ENCODE measurements around the gene IFT81.
A peak's percentile ranks its signal among the peaks of the same experiment; 100 is the strongest.

Gene IFT81, protein sequence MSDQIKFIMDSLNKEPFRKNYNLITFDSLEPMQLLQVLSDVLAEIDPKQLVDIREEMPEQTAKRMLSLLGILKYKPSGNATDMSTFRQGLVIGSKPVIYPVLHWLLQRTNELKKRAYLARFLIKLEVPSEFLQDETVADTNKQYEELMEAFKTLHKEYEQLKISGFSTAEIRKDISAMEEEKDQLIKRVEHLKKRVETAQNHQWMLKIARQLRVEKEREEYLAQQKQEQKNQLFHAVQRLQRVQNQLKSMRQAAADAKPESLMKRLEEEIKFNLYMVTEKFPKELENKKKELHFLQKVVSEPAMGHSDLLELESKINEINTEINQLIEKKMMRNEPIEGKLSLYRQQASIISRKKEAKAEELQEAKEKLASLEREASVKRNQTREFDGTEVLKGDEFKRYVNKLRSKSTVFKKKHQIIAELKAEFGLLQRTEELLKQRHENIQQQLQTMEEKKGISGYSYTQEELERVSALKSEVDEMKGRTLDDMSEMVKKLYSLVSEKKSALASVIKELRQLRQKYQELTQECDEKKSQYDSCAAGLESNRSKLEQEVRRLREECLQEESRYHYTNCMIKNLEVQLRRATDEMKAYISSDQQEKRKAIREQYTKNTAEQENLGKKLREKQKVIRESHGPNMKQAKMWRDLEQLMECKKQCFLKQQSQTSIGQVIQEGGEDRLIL

DNA sequence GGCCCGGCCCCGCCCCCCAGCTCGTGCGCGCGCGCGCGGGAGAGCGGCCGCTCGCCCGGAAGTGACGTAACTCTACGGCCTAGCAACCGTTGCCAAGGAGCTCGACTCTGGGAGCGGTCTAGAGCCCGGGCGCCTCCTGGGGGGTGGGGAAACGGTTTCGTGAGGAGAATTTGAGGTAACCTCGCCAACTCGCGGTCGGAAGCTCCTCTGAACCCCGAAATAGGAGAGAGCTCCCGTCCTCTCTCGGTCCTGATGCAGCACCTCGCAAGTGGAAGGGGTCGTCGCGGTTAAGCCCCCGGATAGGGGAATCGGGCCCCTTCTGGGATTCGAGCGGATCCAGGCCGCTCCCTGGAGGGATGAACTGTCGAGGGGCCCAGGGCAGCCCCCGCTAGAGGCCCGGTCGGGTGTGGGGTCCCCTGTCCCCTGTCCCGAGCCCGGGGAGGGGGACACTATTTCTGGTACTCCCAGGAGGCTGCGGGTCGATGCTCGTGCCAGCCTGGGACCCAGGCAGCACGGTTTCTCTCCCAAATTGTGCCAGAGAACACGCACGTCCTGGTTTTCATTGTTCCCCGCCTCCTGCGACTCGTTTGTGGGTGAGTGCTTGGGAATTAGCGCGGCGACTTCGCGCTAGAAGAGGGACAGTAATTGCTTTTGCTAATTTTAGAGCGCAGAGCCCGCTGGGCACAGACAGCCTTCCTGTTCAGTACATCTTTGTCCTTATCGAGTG is at the start of gene IFT81:
Gene IFT81 (plus strand): TSS at position 89 of the 727 bp plus-strand sequence. CDS start 3,024 bp downstream, outside the sequence.
- peak; percentile 84 to 98 for DNase-seq

DNA sequence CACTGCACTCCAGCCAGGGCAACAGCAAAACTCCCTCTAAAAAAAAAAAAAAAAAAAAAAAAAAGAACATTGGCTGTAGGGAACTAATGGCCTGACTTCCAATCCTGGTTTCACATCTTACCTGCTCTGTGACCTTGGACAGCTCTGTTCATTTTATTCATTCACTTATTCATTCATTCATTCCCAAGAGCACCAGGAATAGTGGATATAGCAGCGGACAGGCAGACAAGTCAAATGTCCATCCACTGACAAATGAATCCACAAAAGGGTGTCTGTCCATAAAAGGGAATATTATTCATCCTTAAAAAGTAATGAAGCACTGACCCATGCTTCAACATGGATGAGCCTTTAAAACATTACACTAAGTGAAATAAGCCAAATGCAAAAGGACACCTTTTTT is 48.3 kb upstream of the IFT81 start:
- no peak for DNase-seq

DNA sequence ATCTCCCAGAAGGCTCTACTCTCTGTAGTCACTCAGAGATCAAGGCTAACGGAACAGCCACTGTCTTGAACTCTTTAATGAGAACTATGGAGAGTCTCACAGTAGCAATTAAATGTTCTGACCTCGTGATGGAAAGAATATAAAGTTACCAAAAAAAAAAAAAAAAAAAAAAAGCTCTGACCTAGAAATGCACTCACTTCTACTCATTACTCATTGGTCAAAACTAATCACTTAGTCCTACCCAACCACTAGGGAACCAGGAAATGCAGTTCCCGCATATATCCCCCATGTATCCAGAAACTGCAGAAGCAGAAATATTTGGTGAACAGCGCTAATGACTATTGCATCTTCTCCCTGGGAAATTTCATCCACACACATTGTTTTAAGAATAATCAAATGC is 46.4 kb upstream of the IFT81 start:
- no peak for DNase-seq

DNA sequence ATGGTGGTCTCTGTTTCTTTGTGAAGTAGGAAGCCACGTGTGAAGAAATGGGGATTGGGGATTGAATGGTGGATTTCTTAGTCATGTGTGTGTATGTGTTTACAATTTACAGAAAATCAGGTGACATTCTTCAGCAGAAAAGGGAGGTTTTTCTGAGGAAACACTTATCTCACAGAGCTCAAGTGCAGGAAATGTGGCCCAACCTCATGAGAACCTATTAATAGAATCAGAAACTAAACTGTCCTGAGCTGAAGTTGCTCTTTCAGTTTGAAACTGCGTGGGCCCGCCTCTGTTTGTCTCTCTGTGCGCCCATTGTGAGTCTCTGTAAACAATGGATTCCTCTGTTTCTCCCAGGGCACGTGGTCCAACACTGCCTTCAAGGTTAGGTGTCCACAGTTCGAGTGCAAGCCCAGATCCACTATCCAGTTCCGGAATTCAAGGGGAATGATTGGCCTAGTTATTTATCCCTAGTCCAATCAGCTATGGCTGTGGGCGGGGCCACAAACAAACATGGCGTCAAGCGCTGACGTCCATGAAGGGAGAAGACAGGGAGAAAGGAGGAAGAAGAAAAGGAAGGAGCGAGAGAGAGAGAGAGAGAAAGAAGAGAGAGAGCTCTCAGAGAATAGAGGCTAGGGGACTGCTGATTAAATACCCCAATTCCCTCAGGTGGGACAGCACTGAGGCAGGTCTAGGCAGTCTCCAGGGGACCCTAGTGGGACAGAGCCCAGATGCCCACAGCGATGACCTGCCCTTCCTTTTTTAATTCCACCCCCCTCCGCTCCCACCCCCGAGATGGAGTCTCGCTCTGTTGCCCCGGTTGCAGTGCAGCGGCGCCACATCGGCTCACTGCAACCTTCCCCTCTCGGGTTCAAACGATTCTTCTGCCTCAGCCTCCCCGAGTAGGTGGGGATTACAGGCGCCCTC is 44.4 kb upstream of the IFT81 start:
- peak; percentile 74 to 85 for DNase-seq

DNA sequence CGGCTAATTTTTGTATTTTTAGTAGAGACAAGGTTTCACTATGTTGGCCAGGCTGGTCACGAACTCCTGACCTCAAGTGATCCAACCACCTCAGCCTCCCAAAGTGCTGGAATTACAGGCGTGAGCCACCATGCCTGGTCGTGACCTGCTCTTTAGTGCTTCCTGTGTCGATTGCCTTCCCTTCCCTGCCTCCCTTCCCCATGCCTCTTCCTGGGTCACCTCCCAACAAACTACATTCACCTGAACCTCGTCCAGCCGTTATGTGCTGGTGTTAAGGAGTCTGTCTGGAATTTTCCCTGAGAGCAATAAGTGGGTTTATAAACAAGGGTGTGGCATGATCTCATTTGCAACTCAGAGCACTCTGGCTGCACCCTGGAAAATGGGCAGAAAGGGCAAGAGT is 43.7 kb upstream of the IFT81 start:
- DNase-seq = no peak

DNA sequence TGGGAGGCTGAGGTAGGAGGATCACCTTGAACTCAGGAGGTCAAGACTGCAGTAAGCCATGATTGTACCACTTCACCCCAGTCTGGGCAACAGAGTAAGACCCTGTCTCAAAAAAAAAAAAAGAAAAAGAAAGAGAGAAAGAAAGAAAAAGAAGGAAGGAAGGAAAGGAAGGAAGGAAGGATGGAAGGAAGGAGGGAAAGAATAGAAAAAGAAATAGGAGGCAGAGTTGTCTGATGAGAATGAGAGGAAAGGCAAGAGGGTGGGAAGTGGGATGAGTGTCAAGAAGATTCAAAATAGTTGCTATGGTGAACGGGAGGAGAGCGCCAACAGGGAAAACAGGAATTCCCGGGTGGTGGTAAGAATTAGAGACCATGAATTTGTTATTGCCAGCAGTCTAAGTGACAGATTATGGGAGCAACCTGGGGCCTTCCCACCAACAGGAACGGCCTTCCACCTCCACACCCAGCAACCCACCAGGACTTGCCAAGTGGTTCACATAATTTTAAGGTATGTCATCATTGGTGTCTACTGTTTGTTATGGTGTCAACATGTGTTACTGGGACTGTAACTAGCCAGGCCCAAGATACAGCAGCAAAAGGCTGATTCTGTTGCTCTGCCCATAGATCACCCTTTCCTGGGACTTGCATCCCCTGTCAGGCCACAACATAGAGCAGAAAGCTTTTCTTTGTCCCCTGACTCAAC is 39.7 kb upstream of the IFT81 start:
- peak in 1 of 2 donors; percentile 33 for DNase-seq

DNA sequence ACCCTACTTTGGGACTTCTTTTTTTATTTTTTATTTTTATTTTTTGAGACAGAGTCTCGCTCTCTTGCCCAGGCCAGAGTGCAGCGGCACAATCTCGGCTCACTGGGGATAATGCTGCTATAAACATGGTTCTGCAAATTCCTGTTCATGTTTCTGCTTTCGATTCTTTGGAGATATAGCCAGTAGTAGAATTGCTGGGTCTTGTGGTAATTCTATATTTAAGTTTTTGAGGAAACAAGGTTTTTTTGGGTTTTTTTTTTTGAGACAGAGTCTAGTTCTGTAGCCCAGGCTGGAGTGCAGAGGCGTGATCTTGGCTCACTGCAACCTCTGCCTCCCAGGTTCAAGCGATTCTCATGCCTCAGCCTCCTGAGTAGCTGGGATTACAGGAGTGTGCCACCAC is 35.9 kb upstream of the IFT81 start:
- peak; percentile 70 to 85 for DNase-seq

DNA sequence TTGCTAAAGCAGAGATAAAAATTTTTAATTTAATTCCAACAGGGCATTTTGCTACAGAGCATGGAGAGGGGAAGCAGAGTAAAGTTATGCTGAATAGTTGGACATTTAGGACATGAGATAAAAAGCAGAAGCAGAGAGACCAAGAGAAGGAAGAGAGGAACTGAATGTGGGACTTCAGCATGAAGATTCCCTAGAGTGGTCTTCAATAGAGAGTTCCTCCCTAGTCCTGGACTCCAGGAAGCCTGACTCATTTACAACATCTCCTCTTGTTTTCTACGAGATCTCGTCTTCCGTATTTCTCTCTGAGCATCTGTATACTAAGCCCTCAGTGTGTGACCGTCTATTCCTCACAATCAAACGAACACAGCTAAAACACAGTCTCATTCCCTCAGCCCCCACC is 35.2 kb upstream of the IFT81 start:
- DNase-seq = peak; percentile 65 to 68

DNA sequence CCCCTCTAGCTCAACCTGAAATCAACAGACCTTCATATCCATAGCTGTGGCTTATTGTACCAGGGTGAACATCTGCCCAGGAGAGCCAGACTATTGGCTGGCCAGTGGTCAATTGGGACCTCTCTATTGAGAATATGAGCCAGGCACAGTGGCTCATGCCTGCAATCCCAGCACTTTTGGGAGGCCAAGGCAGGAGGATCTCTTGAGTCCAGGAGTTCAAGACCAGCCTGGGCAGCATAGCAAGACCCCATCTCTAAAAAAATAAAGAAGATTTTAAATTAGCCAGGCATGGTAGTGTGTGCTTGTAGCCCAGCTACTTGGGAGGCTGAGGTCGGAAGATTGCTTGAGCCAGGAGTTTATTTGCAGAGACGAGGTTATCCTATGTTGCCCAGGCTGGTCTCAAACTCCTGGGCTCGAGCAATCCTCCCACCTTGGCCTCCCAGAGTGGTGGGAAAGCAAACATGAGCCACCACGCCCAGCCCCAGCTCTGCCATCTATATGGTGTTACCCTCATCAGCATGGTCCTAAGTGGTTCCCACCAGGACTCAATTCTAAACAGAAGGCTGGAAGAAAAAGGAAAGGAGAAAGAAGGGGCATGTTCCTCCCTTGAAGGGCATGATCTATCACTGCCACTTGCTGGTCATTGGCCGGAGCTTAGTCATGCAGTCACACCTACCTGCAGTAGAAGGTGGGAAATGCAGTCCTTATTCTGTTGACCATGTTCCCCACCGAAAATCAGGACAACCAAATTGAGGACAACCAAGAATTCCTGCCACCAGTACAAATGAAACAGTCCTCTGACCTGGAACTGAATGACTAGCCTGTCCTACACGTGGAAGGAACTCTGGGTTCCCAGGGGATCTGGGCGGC is 33.7 kb upstream of the IFT81 start:
- DNase-seq = no peak

DNA sequence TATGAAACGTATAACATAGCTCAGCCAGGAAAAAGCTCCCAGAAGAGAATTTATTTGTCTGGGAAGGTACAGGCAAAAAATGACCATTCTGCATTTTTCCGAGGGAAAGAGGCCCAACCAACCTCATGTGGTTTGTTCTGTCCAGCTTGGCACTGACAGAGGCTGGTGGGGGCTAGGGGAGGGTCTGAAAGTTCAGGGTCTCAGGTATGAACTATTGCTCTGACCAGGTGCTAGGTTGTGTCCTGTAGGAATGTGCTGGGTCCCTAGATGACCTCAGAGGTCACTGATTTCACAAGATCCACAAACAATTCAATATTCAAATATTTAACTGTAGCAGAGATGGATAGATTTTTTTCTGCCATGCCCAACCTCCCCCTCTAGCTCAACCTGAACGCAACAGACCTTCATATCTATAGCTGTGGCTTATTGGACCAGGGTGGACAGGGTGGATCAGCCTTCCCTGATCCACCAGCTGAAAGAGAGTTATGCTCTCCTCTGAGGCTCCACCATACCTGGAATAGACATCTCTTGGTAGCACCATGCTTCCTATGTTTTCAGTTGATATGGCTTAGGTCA is 32.9 kb upstream of the IFT81 start:
- no peak for DNase-seq

DNA sequence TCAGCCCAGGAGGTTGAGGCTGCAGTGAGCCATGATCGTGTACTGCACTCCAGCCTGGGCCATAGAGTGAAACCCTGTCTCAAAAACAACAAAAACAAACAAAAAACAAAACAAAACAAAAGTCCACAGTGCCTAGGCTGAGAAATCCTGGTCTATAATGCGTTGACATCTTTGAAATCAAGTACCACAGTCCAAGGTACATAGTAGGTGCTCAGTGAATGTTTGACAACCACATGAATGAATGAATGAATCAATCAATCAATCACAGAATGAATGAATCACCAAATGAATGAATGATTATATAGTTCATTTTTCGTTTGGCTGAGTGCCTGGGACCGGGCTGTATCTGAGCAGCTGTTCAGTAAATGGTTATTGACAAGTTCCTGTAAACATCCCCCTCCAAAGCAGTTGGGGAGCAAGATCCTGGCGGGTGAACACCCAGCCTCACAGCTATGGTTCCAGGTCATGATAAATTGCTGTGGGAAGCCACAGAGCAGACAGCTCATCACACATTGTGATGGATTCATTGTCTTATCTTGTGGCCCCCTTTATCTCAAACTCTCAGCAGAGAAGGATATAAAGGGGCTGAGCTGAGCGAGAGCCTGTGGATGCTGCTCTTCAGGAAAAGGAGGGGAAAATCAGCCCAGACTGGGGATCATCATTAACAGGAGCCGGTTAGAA is 30.4 kb upstream of the IFT81 start:
- DNase-seq = no peak

DNA sequence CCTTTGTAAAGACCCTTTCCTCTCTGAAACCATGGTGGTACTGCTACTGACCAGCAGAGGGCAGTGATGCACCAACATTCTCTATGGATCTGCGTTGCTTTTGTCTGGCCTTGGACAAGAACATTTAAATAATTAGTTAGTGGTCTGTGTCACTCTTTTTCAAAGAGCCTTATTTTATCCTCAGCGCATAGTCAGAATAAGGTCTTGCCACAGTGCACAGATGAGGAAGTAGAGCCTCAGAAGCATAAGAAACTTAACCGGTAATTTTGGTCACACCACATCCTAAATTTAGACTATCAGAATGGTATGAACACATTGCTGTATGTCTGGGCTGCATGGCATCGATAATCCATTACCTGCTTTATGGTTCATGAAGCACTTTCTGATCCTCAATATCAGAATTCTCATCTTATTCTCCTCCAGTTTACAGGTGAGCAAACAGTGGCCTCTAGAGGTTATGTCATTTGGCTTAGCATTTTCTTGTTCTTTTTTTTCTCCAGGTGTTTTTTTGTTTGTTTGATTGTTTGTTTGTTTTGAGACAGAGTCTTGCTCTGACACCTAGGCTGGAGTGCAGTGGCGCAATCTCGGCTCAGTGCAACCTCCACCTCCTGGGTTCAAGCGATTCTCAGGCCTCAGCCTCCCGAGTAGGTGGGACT is 23.7 kb upstream of the IFT81 start:
- DNase-seq = peak; percentile 36 to 84

DNA sequence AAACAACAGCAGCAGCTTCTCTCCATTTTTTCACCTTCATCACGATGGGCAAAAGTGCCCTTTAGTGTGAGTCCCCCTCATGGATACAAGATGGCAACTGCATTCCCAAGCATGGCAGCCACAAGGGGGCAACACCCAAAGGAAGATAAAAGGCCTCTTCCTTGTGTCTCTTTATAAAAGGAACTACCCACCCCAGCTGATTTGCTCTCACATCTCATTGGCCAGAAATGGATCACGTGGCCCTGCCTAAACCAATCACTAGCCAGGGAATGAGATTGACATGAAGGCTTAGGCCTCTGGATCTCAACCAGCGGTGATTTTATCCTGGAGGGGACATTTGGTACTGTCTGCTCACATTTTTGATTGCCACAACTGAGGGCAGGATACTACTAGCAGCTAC is 21.9 kb upstream of the IFT81 start:
- DNase-seq = peak; percentile 64

DNA sequence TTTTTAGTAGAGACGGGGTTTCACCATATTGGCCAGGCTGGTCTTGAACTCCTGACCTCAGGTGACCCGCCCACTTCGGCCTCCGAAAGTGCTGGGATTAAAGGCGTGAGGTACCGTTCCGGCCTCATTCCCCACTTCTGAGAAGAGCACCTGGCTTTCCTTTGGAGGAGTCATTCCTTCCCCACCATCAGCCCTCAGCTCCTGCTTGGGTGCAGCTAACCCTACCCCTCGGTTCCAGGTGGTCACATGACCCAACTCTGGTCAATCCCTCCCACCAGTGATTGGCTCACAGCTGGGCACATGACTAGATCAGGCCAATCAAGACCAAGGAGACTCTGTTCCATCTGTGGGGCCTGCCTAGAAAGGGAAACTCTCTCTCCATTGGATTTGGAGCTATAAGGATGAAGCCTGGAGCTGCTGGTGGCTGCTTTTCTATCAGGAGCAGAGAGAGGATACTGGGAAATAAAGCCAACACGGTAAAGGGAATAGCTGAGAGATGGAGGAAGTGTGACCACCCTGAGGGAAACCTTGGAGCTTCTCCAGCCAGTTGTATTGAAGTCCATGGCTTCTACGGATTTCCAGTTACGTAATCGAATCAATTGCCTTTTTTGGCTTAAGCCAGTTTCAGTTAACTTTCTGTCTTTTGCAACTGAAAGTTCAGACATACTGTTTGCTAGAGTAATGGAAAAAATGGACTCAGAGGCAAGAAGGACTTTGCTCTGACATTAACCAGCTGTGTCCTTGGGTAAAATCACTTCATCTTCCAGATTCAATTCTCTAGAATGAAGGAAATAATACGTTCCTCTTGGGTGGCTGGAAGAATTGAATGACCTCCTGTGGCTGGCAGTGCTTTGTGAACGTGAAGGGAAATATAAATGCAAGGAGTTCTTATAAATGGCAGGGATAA is 19.7 kb upstream of the IFT81 start:
- peak in 1 of 2 donors; percentile 18 for DNase-seq

DNA sequence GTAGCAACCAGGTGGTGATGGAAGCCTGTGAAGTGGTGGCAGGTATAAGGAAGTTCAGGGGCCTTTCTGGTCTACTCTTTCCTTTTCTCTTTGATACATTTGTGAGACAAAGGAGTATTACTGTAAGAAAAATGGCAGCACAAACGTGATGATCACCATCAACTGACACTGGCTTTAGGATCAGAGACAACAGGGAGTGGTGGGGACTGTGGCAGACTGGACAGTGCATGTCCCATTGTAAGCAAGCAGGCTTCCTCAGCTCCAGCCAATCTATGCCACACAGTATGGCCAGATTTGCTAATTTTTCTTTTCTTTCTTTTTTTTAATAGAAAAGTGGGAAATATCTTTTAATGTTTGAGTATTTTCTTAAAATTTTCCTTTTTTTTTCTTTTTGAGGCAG is 19.0 kb upstream of the IFT81 start:
- DNase-seq = no peak

DNA sequence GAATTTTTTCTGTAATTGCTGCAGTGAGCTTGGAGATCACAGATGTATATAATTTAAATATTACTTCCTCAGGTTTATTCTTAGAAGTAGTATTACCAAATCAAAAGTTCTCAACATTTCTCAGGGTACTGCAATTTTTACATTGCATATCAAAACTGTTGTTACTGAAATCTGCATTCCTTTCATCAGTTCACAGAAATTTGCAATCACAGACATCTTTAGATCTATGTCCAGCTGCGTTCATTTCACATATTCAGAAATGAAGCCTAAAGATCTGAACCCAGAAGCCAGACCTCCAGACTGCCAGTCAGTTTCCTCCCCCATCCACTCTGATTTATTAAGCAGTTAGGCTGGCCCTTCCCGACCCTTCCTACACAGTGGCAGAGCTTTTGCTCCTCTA is 18.2 kb upstream of the IFT81 start:
- no peak for DNase-seq

DNA sequence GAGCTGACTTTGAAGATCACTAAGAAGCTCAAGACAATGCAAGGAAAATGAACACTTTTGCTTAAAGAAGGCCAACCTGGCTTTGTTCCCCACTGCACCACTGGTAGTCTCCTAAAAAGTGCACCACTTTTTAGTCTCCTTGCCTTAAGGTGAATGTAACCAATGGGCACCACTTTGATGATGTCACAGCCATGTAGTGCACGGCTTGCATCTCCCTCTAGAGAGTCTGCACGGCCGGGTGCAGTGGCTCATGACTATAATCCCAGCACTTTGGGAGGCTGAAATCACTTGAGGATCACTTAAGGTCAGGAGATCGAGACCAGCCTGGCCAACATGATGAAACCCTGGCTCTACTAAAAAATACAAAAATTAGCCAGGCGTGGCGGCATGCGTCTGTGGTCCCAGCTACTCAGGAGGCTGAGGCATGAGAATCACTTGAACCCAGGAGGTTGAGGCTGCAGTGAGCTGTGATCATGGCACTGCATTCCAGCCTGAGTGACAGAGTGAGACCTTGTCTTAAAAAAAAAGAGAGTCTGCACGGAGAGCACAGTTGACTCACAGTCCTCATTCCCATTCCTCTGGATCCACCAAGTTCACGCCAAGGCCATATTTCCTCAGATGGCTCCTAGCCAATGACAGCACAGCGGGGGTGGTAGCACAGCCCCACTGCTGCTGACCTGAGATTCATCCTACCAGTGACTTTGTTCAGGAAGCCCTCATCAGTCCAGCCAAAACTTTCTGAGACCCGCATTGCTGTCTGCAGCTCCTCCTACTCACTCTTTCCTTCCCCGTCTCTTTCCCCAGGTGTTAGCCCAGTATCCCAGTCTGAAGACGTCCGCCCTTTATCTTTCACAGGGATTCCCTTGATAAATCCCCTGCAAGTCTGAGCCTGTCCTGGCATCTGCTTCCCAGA is 16.5 kb upstream of the IFT81 start:
- no peak for DNase-seq
